HepG2 (cell line): ENCODE data around the gene SLU7. TPM values are rescaled to one million over a fixed set of nuclear protein-coding genes. Genes with fewer than 3 reads are reported as not detected.

Experiments
- CEBPG ChIP-seq: IDR thresholded peaks from 2 replicates; pipeline ENCODE4 v1.6.1; 2016
- CEBPZ ChIP-seq: IDR thresholded peaks from 2 replicates; pipeline ENCODE4 v1.6.1; 2012; ENCODE audit warnings: low read length, improper control_type of control experiment
- CREBL2 ChIP-seq: sonication (generic); formaldehyde crosslinking; IDR thresholded peaks from 2 replicates; pipeline ENCODE4 v1.8.1; 2023; ENCODE audit warnings: missing genetic modification reagents, mild to moderate bottlenecking, borderline replicate concordance
- DNMT1 ChIP-seq: sonication (generic); formaldehyde crosslinking; IDR thresholded peaks from 2 replicates; pipeline ENCODE4 v1.5.1; 2020; ENCODE audit warnings: mild to moderate bottlenecking, missing genetic modification reagents
- HNRNPH1 ChIP-seq: fragments of 200-400 bp; formaldehyde crosslinking; optimal IDR thresholded peaks from 2 replicates; pipeline ENCODE3; 2017; ENCODE audit warnings: mild to moderate bottlenecking, low read depth, low read length
- HOXA5 ChIP-seq: sonication (generic); formaldehyde crosslinking; IDR thresholded peaks from 2 replicates; pipeline ENCODE4 v1.4.0; 2020; ENCODE audit warnings: missing genetic modification reagents
- MLXIP ChIP-seq: sonication (generic); formaldehyde crosslinking; IDR thresholded peaks from 2 replicates; pipeline ENCODE4 v1.9.0; 2021; ENCODE audit warnings: missing genetic modification reagents, borderline replicate concordance
- NONO ChIP-seq, 2 experiments: fragments of 450-650 bp in 1 of 2; sonication (generic) in 1 of 2; formaldehyde crosslinking in 1 of 2; IDR thresholded peaks in 1 of 2; conservative IDR thresholded peaks in 1 of 2; 2 replicates each; pipeline versions ENCODE4 v1.6.1 to v1.8.0; 2017 to 2022; ENCODE audit warnings: mild to moderate bottlenecking in 1 of 2, missing genetic modification reagents in 1 of 2, moderate library complexity in 1 of 2
- PAF1 ChIP-seq: IDR thresholded peaks from 2 replicates; pipeline ENCODE4 v1.6.1; 2016; ENCODE audit warnings: missing genetic modification reagents, missing compliant biosample characterization
- POLR2AphosphoS5 ChIP-seq: IDR thresholded peaks from 2 replicates; pipeline ENCODE4 v1.6.1; 2012; ENCODE audit warnings: low read depth, low read length
- RAD51 ChIP-seq: fragments of 450-650 bp; IDR thresholded peaks from 2 replicates; pipeline ENCODE4 v1.6.1; 2016; ENCODE audit warnings: borderline replicate concordance
- SIN3A ChIP-seq: IDR thresholded peaks from 2 replicates; pipeline ENCODE4 v1.6.1; 2011; ENCODE audit warnings: low read depth, mild to moderate bottlenecking, control low read depth, low read length, borderline replicate concordance
- TEAD3 ChIP-seq: optimal IDR thresholded peaks from 2 replicates; pipeline ENCODE3; 2016; ENCODE audit warnings: borderline replicate concordance
- XBP1 ChIP-seq: sonication (generic); formaldehyde crosslinking; IDR thresholded peaks from 2 replicates; pipeline ENCODE4 v1.5.0; 2020; ENCODE audit warnings: missing genetic modification reagents
- ZBTB2 ChIP-seq: sonication (generic); formaldehyde crosslinking; IDR thresholded peaks from 2 replicates; pipeline ENCODE4 v1.8.0; 2022; ENCODE audit warnings: low read depth, missing genetic modification reagents
- ZNF724P ChIP-seq: sonication (generic); formaldehyde crosslinking; IDR thresholded peaks from 2 replicates; pipeline ENCODE4 v1.8.0; 2022; ENCODE audit warnings: missing genetic modification reagents, borderline replicate concordance
- ZNF792 ChIP-seq: IDR thresholded peaks from 2 replicates; pipeline ENCODE4 v1.6.1; 2016
- ZNF816 ChIP-seq: sonication (generic); formaldehyde crosslinking; IDR thresholded peaks from 2 replicates; pipeline ENCODE4 v1.8.0; 2022; ENCODE audit warnings: missing genetic modification reagents, mild to moderate bottlenecking, borderline replicate concordance
- polyA plus RNA-seq, 8 experiments: library from polyadenylated mRNA; depleted of rRNA in 3 of 8; stranded (reverse) in 7 of 8; unstranded in 1 of 8; fragments of >200 nt; fragmentation: Illumina TruSeq in 4 of 8; extraction: Trizol in 4 of 8; gene quantifications; 2 replicates each; pipeline versions ENCODE4 v1.2.1 to v1.2.3, GENCODE V29; 2011 to 2016; ENCODE audit warnings: low read depth in 4 of 8, missing spikeins in 1 of 8, mixed read lengths in 1 of 8; ENCODE audit not compliant: insufficient read depth in 1 of 8
- total RNA-seq, 5 experiments: library from RNA; depleted of rRNA; stranded (reverse); fragments of >200 nt; fragmentation: Illumina TruSeq; extraction: Trizol; gene quantifications; 2 replicates each; pipeline ENCODE4 v1.2.3, GENCODE V29; 2016; ENCODE audit warnings: low read depth in 1 of 5
- TF ChIP-seq, protein P1 (sequence below): sonication (generic); formaldehyde crosslinking; IDR thresholded peaks from 2 replicates; pipeline ENCODE4 v1.9.0; 2021; ENCODE audit warnings: missing genetic modification reagents, borderline replicate concordance

The SLU7 gene
- total and polyA plus RNA-seq, 2 of the 13 experiments (the other 11 are each of a cell fraction or from before 2014, with no cell fraction given): 24.0 to 39.2 TPM

DNA sequence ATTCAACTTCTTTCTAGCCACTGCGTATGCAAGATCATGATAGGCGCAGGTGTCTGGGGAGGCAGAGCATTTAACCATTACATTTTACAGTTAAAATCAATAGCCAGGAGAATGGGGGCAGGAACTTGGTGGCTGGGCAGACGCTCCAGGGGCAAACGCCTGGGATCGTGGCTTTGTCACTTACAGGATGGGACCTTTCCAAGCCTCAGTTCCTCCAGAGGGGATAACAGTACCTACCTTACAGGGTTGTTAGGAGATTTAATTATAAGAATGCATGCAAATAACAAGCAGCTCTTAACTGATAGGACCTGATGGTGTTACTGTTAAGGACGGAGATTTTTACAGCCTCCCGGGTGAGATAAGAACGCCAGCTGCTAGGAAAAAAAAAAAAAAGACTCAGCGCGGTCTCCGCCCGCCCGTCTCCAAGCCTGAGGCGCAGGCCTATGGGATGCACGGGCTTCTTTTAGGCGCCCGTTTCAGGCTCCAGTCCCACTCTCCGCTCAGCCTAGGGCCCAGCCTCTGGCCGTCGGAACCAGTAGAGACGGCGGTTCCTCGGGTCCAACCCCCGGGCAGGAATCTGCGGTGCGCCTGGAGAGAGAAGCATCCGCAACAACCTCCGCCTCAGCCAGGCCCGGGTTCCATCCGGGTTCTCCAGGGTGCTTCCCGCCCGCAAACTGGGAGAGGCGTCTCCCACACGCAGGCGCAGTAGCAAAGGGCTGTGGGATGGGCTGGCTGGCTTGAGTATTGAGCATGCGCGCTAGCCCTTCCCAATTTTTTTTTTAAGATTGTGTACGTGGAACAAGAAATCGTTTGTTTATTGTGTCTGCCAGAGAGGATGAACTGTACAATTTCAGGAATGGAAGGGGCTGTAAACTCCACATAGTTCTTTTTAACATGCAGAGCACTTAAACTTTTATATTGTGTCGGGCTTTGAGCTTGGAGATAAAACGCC lies 19.2 kb downstream of the SLU7 start, which contains the start of gene FAM200C (continued):
- 0 out of 2 replicates have a peak, but pooled peaks have one; percentile 62 for TF ChIP-seq ZNF724P (CRISPR knock-in tag)
- TF ChIP-seq MLXIP (CRISPR knock-in tag): no peak
- TF ChIP-seq, protein P1, sequence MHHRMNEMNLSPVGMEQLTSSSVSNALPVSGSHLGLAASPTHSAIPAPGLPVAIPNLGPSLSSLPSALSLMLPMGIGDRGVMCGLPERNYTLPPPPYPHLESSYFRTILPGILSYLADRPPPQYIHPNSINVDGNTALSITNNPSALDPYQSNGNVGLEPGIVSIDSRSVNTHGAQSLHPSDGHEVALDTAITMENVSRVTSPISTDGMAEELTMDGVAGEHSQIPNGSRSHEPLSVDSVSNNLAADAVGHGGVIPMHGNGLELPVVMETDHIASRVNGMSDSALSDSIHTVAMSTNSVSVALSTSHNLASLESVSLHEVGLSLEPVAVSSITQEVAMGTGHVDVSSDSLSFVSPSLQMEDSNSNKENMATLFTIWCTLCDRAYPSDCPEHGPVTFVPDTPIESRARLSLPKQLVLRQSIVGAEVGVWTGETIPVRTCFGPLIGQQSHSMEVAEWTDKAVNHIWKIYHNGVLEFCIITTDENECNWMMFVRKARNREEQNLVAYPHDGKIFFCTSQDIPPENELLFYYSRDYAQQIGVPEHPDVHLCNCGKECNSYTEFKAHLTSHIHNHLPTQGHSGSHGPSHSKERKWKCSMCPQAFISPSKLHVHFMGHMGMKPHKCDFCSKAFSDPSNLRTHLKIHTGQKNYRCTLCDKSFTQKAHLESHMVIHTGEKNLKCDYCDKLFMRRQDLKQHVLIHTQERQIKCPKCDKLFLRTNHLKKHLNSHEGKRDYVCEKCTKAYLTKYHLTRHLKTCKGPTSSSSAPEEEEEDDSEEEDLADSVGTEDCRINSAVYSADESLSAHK (CRISPR knock-in tag): no peak
- no peak for TF ChIP-seq CREBL2 (CRISPR knock-in tag)
- TF ChIP-seq ZNF816: no peak
- TF ChIP-seq POLR2AphosphoS5: peak; percentile 95
- TF ChIP-seq CEBPG (CRISPR knock-in tag): no peak
- TF ChIP-seq ZBTB2 (CRISPR knock-in tag): no peak
- TF ChIP-seq NONO (IDR thresholded peaks at IDR 0.05): no peak
- no peak for TF ChIP-seq NONO (CRISPR knock-in tag; conservative IDR thresholded peaks at IDR 0.05)
- TF ChIP-seq HNRNPH1: no peak
- TF ChIP-seq TEAD3 (CRISPR knock-in tag): peak; percentile 7
- no peak for TF ChIP-seq CEBPZ
- TF ChIP-seq ZNF792 (CRISPR knock-in tag): no peak
- no peak for TF ChIP-seq XBP1 (CRISPR knock-in tag)
- TF ChIP-seq DNMT1 (CRISPR knock-in tag): no peak
- TF ChIP-seq RAD51: no peak
- TF ChIP-seq PAF1 (CRISPR knock-in tag): no peak
- TF ChIP-seq SIN3A: no peak
- TF ChIP-seq HOXA5 (CRISPR knock-in tag): 0 out of 2 replicates have a peak, but pooled peaks have one; percentile 12
